Ascending aorta (tissue), 2 donors: ENCODE measurements around the gene GANAB. TPM values are rescaled to one million over a fixed set of nuclear protein-coding genes. Genes with fewer than 3 reads are reported as not detected.
A peak's percentile ranks its signal among the peaks of the same experiment; 100 is the strongest.
"Not testable (repeated sequence)": the region's sequence is repeated elsewhere in the genome, so short reads cannot be mapped to it uniquely, and the experiment has no call there.

Source experiments
- DNase-seq, 2 donors: peaks; one replicate each; pipeline ENCODE4 v3.0.0-alpha.2; 2019; ENCODE audit warnings: low spot score in 2 of 2
- H3K27ac ChIP-seq, 2 donors: fragments of 200-600 bp; sonication (generic); one replicate each; pipeline ENCODE4 v1.5.1; 2016 to 2017; ENCODE audit warnings: mild to moderate bottlenecking in 1 of 2
- H3K27me3 ChIP-seq: fragments of 200-600 bp; sonication (generic); one replicate; pipeline ENCODE4 v1.5.1; 2017
- H3K36me3 ChIP-seq, 2 donors: fragments of 200-600 bp; sonication (generic); one replicate each; pipeline ENCODE4 v1.5.1; 2016
- H3K4me1 ChIP-seq, 2 donors: fragments of 200-600 bp; sonication (generic); one replicate each; pipeline ENCODE4 v1.5.1; 2016 to 2017; ENCODE audit warnings: mild to moderate bottlenecking in 1 of 2
- H3K4me3 ChIP-seq, 2 donors: fragments of 200-600 bp; sonication (generic); one replicate each; pipeline ENCODE4 v1.5.1; 2016 to 2017; ENCODE audit warnings: mild to moderate bottlenecking in 1 of 2
- H3K9me3 ChIP-seq, 2 donors: fragments of 200-600 bp; sonication (generic); one replicate each; pipeline ENCODE4 v1.5.1; 2016
- intact Hi-C: fragments of 100-400 bp; cut with DNase I; formaldehyde crosslinking; loops from one replicate; pipeline ENCODE4 v1.15.1; 2023
- total RNA-seq: library from RNA; depleted of rRNA; stranded (reverse); fragments of >200 nt; gene quantifications from one replicate; pipeline ENCODE4 v1.1.0, GENCODE V29; 2016
- TF ChIP-seq, protein P1 (sequence below), 3 experiments: fragments of 200-600 bp in 2 of 3; fragments of 450-650 bp in 1 of 3; sonication (generic) in 2 of 3; IDR thresholded peaks; one replicate each; pipeline ENCODE4 v1.5.1; 2016 to 2019; ENCODE audit warnings: antibody characterized with exemption in 3 of 3, mild to moderate bottlenecking in 1 of 3, moderate library complexity in 1 of 3

GANAB gene
- total RNA-seq, 1 donor from 2014 or later = 326 TPM

DNA sequence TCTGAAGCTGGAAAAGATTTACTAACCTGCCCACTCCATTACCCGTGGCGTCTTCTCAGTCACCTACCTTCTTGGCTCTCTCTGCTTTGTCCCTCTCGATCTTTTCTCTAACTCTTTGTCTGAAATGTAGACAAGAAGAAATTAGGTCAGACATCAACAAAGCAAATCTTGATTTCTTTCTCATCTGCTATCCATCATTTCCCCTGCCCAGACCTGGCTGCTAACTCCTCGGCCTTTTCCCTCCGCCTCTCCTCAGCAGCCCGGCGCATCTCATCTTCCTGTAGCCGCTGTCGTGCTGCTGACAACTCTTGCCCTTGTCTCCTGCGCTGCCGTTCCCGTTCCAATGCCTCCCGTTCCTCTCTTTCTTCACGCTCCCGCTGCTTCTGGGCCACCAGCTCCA lies 31.3 kb upstream of the GANAB start:
- Histone ChIP-seq H3K9me3 (no peaks in the 10 kb centered on the region), H3K4me3 (peak overlapping the region; percentile 78 to 100), H3K36me3 (peaks cover 21 to 27% of the 10 kb centered on the region in 2 donors), H3K27me3 (no peaks in the 10 kb centered on the region), H3K27ac (peak overlapping the region in 1 of 2 donors; percentile 96), H3K4me1 (peaks cover 9 to 14% of the 10 kb centered on the region in 2 donors)
- TF ChIP-seq, protein P1, sequence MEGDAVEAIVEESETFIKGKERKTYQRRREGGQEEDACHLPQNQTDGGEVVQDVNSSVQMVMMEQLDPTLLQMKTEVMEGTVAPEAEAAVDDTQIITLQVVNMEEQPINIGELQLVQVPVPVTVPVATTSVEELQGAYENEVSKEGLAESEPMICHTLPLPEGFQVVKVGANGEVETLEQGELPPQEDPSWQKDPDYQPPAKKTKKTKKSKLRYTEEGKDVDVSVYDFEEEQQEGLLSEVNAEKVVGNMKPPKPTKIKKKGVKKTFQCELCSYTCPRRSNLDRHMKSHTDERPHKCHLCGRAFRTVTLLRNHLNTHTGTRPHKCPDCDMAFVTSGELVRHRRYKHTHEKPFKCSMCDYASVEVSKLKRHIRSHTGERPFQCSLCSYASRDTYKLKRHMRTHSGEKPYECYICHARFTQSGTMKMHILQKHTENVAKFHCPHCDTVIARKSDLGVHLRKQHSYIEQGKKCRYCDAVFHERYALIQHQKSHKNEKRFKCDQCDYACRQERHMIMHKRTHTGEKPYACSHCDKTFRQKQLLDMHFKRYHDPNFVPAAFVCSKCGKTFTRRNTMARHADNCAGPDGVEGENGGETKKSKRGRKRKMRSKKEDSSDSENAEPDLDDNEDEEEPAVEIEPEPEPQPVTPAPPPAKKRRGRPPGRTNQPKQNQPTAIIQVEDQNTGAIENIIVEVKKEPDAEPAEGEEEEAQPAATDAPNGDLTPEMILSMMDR (IDR thresholded peaks at IDR 0.05) = no peak
- no peak for DNase-seq
- intact Hi-C loops = loop anchor here (2.0 to 5.0 kb wide), 2 partner anchors 25 to 75 kb away; partner anchors contain the start of genes INTS5 and MTA2

DNA sequence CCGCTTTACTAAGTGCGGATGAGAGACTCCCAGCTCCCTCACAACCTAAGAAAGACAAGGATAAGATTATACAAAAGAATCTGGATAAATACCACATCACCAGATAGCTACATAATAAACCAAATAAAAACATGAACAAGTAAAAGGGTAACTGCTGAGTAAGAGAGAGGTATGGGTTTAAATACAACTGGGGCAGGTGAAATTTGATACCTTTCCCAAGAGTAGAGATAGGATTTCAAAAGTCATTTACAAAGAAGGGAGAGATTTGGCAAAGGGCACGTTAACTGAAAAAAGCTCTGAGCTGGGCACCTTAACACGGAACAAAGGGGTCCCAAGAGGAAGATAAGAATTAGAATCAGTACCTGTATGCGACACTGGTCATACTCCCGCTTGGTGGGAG lies 30.7 kb upstream of the GANAB start:
- TF ChIP-seq, protein P1 (IDR thresholded peaks at IDR 0.05) = no peak
- no peak overlapping the region for H3K27ac ChIP-seq
- peaks cover 21 to 27% of the 10 kb centered on the region in 2 donors for H3K36me3 ChIP-seq
- intact Hi-C loops = loop anchor here (5.0 kb wide), 1 partner anchor 75 kb away; the partner anchor contains the start of gene MTA2
- no peaks in the 10 kb centered on the region for H3K9me3 ChIP-seq
- H3K27me3 ChIP-seq = no peaks in the 10 kb centered on the region
- DNase-seq = no peak
- no peak overlapping the region for H3K4me3 ChIP-seq
- H3K4me1 ChIP-seq = peaks cover 12 to 16% of the 10 kb centered on the region in 2 donors

DNA sequence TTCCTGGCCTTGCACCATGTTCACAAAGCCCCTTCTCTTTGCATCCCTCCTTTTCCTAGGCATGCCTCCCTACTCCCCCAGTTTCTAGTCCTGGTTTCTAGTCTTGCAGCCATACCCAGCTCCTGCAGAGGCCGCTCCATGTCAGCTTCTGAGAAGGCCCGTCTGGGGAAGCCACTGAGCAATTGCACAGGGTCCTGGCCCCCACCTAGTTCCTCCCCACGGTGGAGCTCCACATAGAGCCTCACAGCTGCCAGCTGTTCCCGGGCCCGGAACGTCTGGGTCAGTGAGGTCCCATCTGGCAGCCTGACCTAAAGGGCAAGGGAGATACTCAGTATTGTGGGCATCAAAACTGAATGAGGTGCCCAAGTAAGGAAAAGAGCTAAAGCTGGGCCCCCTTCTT lies 30.3 kb upstream of the GANAB start:
- Histone ChIP-seq H3K4me1 (peaks cover 12 to 16% of the 10 kb centered on the region in 2 donors), H3K27me3 (no peaks in the 10 kb centered on the region), H3K9me3 (no peaks in the 10 kb centered on the region), H3K27ac (no peak overlapping the region), H3K36me3 (peaks cover 21 to 27% of the 10 kb centered on the region in 2 donors), H3K4me3 (no peak overlapping the region)
- no peak for DNase-seq
- intact Hi-C loops = loop anchor here (5.0 kb wide), 1 partner anchor 74 kb away; the partner anchor contains the start of gene MTA2
- TF ChIP-seq, protein P1 (IDR thresholded peaks at IDR 0.05) = no peak

DNA sequence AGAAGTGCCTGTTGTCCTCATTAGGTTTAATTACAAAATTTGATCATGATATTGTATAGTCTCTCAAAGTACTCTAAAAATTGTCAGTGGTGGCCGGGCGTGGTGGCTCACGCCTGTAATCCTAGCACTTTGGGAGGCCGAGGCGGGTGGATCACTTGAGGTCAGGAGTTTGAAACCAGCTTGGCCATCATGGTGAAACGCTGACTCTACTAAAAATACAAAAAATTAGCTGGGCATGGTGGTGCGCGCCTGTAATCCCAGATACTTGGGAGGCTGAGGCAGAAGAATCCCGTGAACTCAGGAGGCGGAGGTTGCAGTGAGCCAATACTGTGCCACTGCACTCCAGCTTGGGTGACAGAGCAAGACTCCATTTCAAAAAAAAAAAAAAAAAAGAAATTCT lies 29.0 kb upstream of the GANAB start:
- intact Hi-C loops = loop anchor here (5.0 kb wide), 1 partner anchor 73 kb away; the partner anchor contains the start of gene MTA2
- not testable (repeated sequence) for H3K9me3 ChIP-seq, H3K27me3 ChIP-seq, H3K27ac ChIP-seq, DNase-seq, H3K4me3 ChIP-seq
- H3K36me3 ChIP-seq = peaks cover 21 to 27% of the 10 kb centered on the region in 2 donors
- peaks cover 17 to 19% of the 10 kb centered on the region in 2 donors for H3K4me1 ChIP-seq

DNA sequence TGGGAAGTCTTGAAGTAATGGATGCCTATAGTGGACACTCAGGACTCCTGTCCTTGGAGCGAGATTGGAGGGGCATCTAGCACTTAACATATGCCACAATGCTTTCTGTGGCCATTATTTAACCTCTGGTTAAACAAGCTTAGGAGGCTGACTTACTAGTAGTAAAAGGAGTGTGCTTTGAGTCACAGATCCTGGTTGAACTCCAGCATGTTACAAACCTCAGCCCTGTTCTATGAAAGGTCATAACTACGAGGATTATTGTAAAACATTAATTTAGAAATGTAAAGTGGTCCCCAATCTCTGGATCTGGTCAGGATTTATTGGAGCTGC lies 26.7 kb upstream of the GANAB start:
- TF ChIP-seq, protein P1 (IDR thresholded peaks at IDR 0.05) = no peak
- no peaks in the 10 kb centered on the region for H3K9me3 ChIP-seq
- H3K27me3 ChIP-seq = no peaks in the 10 kb centered on the region
- peak overlapping the region in 1 of 2 donors; percentile 78 for H3K4me3 ChIP-seq
- no peak overlapping the region for H3K27ac ChIP-seq
- intact Hi-C loops = no loop called here
- no peak for DNase-seq
- H3K4me1 ChIP-seq = peaks cover 14 to 15% of the 10 kb centered on the region in 2 donors
- peaks cover 21 to 27% of the 10 kb centered on the region in 2 donors for H3K36me3 ChIP-seq

DNA sequence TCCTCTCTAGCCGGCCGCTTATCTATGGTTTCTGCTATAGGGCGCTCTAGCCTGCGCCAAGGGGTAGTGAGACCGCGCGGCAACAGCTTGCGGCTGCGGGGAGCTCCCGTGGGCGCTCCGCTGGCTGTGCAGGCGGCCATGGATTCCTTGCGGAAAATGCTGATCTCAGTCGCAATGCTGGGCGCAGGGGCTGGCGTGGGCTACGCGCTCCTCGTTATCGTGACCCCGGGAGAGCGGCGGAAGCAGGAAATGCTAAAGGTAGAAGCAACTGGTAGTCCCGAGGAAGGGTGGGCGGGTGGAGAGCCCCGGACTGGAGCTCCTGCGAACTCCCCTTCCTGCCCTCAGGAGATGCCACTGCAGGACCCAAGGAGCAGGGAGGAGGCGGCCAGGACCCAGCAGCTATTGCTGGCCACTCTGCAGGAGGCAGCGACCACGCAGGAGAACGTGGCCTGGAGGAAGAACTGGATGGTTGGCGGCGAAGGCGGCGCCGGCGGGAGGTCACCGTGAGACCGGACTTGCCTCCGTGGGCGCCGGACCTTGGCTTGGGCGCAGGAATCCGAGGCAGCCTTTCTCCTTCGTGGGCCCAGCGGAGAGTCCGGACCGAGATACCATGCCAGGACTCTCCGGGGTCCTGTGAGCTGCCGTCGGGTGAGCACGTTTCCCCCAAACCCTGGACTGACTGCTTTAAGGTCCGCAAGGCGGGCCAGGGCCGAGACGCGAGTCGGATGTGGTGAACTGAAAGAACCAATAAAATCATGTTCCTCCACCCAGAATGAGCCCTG lies 25.4 kb upstream of the GANAB start, which contains the start of the genes LBHD1 and UQCC3:
Gene LBHD1, minus strand, starts transcription at position 660 of the 782 bp plus-strand sequence. CDS start 2,236 bp downstream, outside the sequence.
Gene UQCC3, plus strand, starts transcription at position 66 of the 782 bp plus-strand sequence. Its CDS starts 73 bp downstream, at position 139.
- peak within 1 kb of the TSS; percentile 71 to 85 for H3K27ac ChIP-seq
- no peaks in the 10 kb centered on the region for H3K27me3 ChIP-seq
- H3K4me1 ChIP-seq = peaks cover 15 to 19% of the 10 kb centered on the region in 2 donors
- TF ChIP-seq, protein P1 (IDR thresholded peaks at IDR 0.05) = peak in 1 of 3 experiments; percentile 3
- H3K36me3 ChIP-seq = peaks cover 15 to 23% of the 10 kb centered on the region in 2 donors
- H3K9me3 ChIP-seq = no peaks in the 10 kb centered on the region
- DNase-seq = peak in 1 of 2 donors; percentile 86
- intact Hi-C loops = no loop called here
- peak within 1 kb of the TSS; percentile 78 to 83 for H3K4me3 ChIP-seq
